ENCODE data around the gene AP1S3. TPM values are rescaled to one million over a fixed set of nuclear protein-coding genes. Genes with fewer than 3 reads are reported as not detected.
A peak's percentile ranks its signal among the peaks of the same experiment; 100 is the strongest.
"Not testable (repeated sequence)": the region's sequence is repeated elsewhere in the genome, so short reads cannot be mapped to it uniquely, and the experiment has no call there.

Gene AP1S3
- 43.9 and 52.9 TPM in 2 replicates for total RNA-seq (2014; rRNA removed; shearing (Covaris generic); ENCODE audit: low replicate concordance)

DNA sequence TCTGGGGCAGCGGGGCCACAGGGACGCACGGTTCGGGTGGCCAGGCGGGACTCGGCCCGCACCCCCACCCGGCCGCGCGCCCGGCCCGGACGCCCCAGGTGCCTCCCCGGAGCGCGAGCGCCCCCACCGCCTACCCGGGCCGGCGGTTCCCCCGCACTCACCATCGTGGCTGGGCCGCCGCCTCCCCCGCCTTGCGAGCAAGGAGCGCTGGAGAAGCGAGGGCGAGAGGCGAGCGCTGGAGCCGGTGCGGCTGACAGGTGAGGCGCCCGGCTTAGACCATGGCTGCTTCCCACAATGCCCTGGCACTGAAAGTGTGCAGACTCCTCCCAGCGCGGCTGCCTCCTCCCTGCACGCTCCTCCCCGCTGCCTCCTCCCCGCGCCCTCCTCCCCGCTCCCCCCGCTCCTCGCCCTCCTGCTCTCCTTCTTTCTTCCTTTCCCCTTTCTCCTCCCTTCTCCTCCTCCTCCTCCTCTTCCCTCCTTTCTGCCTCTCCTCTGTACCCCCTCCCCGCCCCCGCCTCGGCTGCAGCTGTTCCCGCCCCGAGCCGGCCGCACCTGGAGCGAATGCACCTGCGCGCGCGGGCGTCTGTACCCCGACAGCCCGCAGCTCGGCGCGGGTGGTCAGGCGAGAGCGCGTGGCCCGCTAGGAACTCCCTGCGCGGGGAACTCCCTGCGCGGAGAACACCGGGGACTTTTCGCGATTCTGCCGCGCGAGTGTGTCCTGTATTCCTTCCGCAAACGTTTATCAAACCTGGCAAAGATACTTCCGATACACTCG is at the start of gene AP1S3:
Gene AP1S3 (minus strand): TSS at position 296 of the 775 bp plus-strand sequence. CDS start 132 bp downstream, at position 164.
- in situ Hi-C loops (cut with HindIII; ENCODE audit: low pct_unique_long_range_greater_than_20kb, low sequenced_read_pairs): no loop called here
- peak; percentile 62 for DNase-seq (ENCODE audit: low read depth)

DNA sequence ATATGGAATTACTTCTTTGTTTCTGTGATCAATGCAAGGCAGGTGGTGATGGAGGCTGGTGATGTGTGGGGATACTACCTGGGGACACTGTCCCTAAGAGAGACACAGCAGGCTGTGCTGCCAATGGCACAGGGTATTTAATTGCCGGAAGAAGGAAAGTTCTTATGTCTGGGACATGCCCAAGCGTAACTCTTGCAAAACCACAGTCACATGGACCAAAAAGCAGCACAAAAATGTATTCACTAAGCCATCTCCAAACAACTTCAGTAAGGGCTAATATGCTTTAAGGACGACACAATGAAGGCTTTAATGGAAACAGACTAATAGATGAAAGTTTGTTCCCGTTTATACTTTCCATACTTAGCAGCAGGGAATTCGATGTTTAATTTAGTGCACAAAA is 49.7 kb upstream of the AP1S3 start:
- in situ Hi-C loops (cut with HindIII; ENCODE audit: low pct_unique_long_range_greater_than_20kb, low sequenced_read_pairs): no loop called here
- DNase-seq (ENCODE audit: low read depth): no peak

DNA sequence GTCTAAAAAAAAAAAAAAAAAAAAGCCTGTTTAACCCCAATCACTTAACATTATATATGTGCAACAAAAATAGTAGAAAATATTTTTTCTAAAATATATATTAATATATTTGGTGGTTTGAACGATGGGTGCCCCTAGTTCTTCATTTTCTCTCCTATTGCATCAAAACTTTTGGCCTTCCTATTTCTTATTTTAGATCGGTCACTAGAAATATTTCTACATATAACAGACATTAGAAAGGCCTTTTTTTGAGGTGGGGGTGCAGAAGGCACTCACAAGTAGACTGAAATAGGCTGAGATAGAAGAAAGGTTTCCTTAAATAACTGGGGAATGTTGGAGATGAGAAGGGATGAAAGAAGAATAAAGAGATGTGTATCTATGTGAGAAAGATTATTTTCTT is 49.3 kb upstream of the AP1S3 start:
- no peak for DNase-seq (ENCODE audit: low read depth)
- in situ Hi-C loops (cut with HindIII; ENCODE audit: low pct_unique_long_range_greater_than_20kb, low sequenced_read_pairs): no loop called here

DNA sequence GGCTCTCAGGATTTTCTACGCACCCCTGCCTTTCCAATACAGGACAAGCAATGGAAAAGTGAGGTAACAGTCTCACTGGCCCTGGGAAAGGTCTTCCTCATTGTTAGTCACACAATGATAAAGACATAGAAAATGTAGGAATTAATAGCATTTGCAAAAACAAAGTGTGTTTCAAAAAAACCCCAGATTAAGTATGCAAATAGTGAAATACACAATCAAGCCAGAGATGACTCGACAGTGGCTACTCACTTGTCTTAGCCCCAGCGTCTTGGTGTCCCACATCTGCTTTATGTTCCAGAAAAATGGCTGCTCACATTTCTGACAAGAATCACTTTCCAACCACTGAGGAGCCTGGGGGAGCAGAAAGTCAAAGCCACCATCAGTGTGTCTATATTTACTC is 47.0 kb upstream of the AP1S3 start:
- in situ Hi-C loops (cut with HindIII; ENCODE audit: low pct_unique_long_range_greater_than_20kb, low sequenced_read_pairs): no loop called here
- DNase-seq (ENCODE audit: low read depth): no peak

DNA sequence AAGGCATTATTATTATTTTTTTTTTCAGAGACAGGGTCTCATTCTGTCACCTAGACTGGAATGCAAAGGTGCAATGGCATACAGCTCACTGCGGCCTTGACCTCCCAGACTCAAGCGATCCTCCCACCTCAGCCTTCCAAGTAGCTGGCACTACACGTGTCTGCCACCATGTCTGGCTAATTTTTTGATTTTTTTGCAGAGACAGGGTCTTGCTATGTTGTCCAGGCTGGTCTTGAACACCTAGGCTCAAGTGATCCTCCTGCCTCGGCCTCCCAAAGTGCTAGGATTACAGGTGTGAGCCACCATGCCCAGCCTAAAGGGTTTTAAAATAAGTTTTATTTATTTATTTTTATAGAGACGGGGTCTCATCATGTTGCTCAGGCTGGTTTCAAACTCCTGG is 45.3 kb upstream of the AP1S3 start:
- no peak for DNase-seq (ENCODE audit: low read depth)
- in situ Hi-C loops (cut with HindIII; ENCODE audit: low pct_unique_long_range_greater_than_20kb, low sequenced_read_pairs): no loop called here

DNA sequence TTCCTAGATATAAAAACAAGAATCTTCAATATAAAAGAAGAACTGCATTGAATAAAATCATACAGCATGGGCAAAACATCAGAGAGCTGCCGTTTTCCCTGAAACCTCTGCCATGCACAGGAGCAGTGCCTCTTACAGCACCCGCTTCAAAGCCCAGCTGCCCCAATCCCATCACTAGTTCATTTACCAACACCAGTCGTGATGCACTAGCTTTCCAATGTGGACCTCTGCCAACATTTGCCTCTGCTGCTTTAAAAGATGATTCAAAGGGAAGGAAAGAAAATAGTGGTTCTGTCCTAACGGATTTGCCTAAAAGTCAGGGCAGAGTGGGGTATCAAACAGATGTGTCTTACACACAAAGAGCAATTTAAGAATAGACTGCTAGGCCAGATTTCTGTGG is 43.4 kb upstream of the AP1S3 start:
- in situ Hi-C loops (cut with HindIII; ENCODE audit: low pct_unique_long_range_greater_than_20kb, low sequenced_read_pairs): no loop called here
- DNase-seq (ENCODE audit: low read depth): no peak

DNA sequence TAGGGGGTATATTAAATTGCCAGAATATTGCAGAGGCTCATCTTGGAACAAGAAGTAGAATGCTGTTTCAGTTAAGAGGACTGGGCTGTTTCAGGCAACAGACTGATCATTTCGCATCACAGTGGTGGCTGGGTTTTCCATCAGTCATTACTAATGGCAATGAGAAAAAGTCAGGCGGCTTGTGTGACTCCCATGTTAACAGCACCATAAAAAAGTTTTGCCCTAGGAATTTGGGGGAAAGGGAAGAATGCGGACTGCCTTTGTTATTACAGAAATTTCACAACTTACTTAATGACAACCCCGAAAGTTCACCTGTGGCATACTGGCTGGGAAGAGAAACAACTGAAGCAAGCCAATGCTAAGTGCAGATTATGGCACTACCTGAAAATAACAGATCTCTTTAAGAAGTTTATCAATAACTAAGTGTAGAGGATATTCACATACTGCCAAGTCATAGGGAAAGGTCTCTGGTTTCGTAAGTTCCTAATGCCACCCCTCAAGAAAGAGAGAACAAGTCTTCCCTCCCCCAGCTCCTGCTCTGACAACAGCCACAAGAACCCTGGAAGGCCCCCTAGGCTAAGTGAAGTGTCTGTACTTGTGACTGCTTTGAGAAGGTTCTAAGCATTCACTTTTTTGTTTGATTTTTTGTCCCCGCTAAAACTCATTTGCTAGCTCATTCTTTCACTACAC is 40.5 kb upstream of the AP1S3 start:
- DNase-seq (ENCODE audit: low read depth): no peak
- in situ Hi-C loops (cut with HindIII; ENCODE audit: low pct_unique_long_range_greater_than_20kb, low sequenced_read_pairs): no loop called here

DNA sequence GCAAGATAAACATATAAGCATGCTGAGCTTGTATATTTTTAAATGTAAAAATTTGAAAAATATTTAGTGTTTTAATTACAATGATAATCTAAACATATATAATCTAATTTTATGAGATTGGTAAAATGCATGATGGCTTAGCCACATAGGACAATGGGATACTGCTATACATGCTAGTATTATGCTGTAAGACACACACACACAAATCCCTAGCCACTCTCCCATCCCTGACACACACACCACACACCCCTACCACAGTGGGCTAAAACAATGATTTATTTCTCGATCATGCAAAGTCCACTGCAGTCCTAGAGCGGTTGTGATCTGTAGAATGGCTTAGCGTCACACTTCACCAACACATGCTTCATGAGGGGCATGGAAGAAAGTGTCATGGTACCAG is 36.3 kb upstream of the AP1S3 start:
- in situ Hi-C loops (cut with HindIII; ENCODE audit: low pct_unique_long_range_greater_than_20kb, low sequenced_read_pairs): no loop called here
- DNase-seq (ENCODE audit: low read depth): no peak

DNA sequence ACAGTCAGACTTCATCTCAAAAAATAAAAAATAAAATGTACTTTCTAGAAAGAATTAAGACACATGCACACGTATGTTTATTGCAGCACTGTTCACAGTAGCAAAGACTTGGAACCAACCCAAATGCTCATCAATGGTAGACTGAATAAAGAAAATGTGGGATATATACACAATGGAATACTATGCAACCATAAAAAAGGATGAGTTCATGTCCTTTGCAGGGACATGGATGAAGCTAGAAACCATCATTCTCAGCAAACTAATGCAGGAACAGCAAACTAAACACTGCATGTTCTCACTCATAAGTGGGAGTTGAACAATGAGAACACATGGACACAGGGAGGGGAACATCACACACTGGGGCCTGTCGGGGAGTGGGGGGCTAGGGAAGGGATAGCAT is 35.4 kb upstream of the AP1S3 start:
- in situ Hi-C loops (cut with HindIII; ENCODE audit: low pct_unique_long_range_greater_than_20kb, low sequenced_read_pairs); DNase-seq (ENCODE audit: low read depth): not testable (repeated sequence)

DNA sequence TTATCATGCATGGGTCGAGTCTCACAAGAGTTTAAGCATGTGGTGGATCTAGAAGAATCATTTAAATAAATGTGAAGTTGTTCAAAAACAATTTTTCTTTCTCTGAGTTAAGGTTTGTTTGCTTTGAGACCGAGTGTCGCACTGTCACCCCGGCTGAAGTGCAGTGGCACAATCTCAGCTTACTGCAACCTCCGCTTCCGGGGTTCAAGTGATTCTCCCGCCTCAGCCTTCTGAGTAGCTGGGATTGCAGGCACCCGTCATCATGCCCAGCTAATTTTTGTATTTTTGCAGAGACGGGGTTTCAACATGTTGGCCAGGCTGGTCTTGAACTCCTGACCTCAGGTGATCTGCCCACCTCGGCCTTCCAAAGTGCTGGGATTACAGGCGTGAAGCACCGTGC is 34.3 kb upstream of the AP1S3 start:
- DNase-seq (ENCODE audit: low read depth); in situ Hi-C loops (cut with HindIII; ENCODE audit: low pct_unique_long_range_greater_than_20kb, low sequenced_read_pairs): not testable (repeated sequence)

DNA sequence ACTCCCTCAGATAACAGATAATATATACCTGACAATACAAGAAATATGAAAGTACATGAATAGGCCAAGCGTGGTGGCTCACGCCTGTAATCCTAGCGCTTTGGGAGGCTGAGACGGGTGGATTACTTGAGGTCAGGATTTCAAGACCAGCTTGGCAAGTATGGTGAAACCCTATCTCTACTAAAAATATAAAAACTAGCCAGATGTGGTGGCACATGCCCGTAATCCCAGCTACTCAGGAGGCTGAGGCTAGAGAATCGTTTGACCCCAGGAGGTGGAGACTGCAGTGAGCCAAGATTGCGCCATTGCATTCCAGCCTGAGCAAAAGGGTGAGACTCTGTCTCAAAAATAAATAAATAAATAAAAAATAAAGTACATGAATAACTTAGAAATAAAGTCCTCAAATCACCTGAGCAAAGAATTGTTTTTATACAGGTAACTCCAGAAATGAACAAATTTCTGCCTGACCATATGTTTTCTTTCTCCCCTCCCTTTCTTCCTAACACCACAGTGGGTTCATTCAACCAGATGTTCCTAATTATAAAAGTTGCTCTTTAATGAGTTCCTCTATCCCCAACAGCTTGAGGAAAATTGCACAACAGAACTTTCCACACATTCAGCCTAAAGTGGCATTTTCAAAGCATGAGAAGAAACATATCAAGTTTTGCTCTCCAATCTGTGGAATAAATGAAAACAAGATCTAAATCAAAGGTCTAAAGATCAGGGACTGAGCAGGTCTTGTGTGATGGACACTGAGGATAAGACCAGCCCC is 33.6 kb upstream of the AP1S3 start:
- in situ Hi-C loops (cut with HindIII; ENCODE audit: low pct_unique_long_range_greater_than_20kb, low sequenced_read_pairs): no loop called here
- DNase-seq (ENCODE audit: low read depth): no peak

DNA sequence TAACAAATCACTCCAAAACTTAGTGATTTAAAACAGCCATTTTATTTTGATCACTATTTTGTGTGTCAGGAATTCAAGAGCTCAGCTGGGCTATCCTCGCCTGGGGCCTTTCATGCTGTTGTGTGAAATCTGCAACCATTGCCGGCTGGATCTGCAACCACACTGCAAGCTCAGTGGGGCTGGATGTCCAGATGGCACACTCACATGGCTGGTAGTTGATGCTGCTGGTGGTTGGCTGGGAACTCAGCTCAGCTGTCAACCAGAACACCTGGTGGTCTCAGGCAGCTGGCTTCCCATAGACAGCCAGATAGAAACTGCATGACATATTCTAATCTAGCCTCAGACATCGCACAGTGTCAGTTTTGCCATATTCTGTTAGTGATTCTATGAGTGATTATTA is 30.6 kb upstream of the AP1S3 start:
- no peak for DNase-seq (ENCODE audit: low read depth)
- in situ Hi-C loops (cut with HindIII; ENCODE audit: low pct_unique_long_range_greater_than_20kb, low sequenced_read_pairs): no loop called here

DNA sequence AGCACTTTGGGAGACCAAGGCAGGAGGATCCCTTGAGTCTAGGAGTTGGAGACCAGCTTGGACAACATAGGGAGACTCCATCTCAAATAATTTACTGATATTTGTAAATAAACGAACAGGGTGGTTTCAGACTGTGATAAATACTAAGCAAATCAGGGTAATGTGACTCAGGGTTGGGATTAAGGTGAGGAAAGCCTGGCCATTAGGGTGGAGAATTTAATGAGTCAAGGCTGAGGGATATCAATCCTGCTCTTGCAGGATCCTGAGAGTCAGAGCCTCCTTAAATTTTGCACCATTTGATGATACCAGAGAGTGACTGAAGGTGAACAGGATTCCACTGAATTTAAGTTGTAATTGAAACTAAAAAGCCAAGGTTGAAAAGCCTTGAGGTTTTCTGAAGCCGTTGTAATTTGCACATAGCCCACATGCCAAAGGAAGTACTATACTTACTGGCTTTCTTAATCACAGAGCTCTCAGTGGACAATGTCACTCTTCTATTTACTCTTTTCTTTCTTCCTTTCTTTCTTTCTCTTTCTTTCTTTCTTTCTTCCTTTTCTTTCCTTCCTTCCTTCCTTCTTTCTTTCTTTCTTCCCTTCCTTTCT is 28.6 kb upstream of the AP1S3 start:
- in situ Hi-C loops (cut with HindIII; ENCODE audit: low pct_unique_long_range_greater_than_20kb, low sequenced_read_pairs): no loop called here
- DNase-seq (ENCODE audit: low read depth): no peak

DNA sequence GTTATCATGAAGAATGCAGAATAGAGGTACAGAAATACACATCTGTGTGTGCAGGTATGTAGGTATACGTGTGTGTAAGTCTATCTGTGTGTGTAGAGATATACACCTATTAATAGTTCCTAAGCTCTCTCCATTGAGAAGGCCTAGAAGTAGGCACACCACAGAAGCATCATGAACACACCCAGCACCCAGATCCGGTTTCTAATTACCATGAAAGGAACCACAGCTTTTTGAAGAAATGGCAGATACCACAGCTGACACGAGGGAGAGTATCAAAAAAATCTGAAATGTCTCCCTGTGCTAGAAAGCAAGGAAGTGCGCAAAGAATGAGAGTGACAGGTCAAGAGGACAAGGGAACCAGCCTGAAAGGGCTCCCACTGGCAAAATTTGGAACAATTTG is 27.7 kb upstream of the AP1S3 start:
- in situ Hi-C loops (cut with HindIII; ENCODE audit: low pct_unique_long_range_greater_than_20kb, low sequenced_read_pairs): no loop called here
- no peak for DNase-seq (ENCODE audit: low read depth)

DNA sequence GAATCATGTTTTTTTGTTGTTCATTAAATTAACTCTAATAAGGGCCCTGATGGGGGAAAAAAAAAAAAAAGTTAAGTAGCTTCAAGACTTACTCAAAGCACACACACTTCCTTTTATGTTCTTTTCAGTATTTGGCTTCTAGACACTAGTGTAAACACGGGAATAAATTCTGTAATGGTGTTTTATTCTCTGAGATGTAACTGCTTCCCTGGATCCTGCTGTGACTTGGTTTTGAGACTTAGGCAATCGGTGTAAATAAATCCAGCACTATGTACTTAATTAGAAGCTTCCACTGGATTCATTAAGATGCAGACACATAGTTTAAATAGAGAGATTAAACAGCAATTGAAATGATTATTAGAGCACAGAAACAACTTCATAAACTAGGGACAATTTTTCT is 26.1 kb upstream of the AP1S3 start:
- in situ Hi-C loops (cut with HindIII; ENCODE audit: low pct_unique_long_range_greater_than_20kb, low sequenced_read_pairs): no loop called here
- no peak for DNase-seq (ENCODE audit: low read depth)

DNA sequence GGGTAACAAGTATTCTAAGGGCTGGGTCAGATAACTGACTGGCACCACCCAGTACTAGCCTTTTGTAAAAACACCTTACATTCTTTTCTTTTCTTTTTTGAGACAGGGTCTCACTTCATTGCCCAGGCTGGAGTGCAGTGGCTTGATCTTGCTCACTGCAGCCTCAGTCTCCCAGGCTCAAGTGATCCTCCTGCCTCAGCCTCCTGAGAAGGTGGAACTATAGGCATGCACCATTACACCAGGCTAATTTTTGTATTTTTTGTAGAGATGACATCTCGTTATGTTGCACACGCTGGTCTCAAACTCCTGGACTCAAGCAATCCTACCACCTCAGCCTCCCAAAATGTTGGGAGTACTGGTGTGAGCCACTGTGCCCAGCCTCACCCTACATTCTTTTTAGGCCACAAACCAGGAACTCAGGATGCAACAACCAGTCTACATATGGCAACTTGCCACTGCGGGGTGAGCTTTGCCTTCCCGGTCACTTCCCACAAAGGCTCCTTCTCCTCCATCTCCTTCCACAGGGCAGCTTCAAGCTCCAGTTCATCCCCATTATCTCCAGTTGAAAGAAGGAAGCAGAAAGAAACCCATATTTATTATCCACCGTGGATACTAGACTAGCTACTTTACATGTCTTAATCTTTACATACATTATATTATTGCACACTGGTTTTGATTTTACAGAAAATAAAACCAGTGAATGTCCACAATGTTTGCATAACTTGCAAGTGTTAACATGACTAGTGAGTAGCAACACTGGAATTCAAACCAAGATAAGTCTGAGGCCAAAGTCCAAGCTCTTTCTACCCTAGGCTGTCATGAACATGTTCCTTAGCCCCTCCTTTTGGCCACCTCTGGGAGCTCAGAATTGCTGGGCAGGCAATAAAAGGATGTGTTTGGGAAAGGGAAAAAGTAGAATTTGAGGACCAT is 23.7 kb upstream of the AP1S3 start:
- in situ Hi-C loops (cut with HindIII; ENCODE audit: low pct_unique_long_range_greater_than_20kb, low sequenced_read_pairs): no loop called here
- peak; percentile 86 for DNase-seq (ENCODE audit: low read depth)

DNA sequence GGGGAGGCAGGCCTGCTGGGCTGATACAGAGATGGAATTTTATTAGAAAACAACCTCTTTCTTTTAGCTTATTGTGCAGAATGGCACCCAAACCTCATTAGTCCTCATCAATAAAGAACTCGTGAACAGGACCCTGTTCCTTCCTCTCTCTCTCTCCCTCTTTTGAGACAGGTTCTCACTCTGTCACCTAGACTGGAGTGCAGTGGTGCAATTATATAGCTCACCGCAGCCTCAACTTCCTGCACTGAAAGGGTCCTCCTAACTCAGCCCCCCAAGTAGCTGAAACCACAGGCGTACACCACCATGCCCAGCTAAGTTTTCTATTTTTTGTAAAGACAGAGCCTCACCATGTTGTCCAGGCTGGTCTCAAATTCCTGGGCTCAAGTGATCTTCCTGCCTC is 21.7 kb upstream of the AP1S3 start:
- in situ Hi-C loops (cut with HindIII; ENCODE audit: low pct_unique_long_range_greater_than_20kb, low sequenced_read_pairs): no loop called here

DNA sequence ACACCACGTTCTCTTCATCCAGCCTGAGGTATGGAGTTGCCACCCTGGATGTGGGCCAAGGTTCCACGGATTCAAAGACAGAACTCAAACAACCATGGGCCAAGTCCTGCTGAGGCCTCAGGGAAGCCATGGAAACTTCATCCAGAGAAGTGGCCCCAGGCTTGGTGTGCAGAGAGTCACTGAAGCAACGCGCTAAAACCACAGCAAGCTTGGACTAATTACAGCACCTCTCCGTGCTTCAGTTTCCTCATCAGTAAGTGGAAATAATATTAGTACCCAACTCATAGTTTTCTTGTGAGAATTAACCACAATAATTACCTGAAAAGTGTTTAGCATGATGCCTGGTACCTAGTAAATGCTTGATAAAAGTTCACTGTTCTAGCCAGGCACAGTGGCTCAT is 19.2 kb upstream of the AP1S3 start:
- in situ Hi-C loops (cut with HindIII; ENCODE audit: low pct_unique_long_range_greater_than_20kb, low sequenced_read_pairs): no loop called here
- DNase-seq (ENCODE audit: low read depth): no peak

More for the DNA sequence above, 21.7 kb upstream of the AP1S3 start:
- DNase-seq (ENCODE audit: low read depth): no peak

Data from Caki2 (cell line).